SJCRH30 (cell line): ENCODE data around the gene GAL3ST3. TPM values are rescaled to one million over a fixed set of nuclear protein-coding genes. Genes with fewer than 3 reads are reported as not detected.
"Not testable (repeated sequence)": the region's sequence is repeated elsewhere in the genome, so short reads cannot be mapped to it uniquely, and the experiment has no call there.

Experiments
- DNase-seq, 2 experiments: peaks; one replicate each; pipeline ENCODE4 v3.0.0-alpha.2; 2015 to 2020
- H3K27ac ChIP-seq: fragments of 250-450 bp; sonication (Bioruptor Pico); 2 replicates; pipeline ENCODE4 v1.5.1; 2020; ENCODE audit warnings: mild to moderate bottlenecking, moderate library complexity
- H3K27me3 ChIP-seq: fragments of 250-450 bp; sonication (Bioruptor Pico); 2 replicates; pipeline ENCODE4 v1.5.1; 2020; ENCODE audit warnings: mild to moderate bottlenecking, moderate library complexity
- H3K36me3 ChIP-seq: fragments of 250-450 bp; sonication (Bioruptor Pico); 2 replicates; pipeline ENCODE4 v1.5.1; 2020; ENCODE audit warnings: mild to moderate bottlenecking, moderate library complexity
- H3K4me1 ChIP-seq: fragments of 250-450 bp; sonication (Bioruptor Pico); 2 replicates; pipeline ENCODE4 v1.5.1; 2020; ENCODE audit warnings: mild to moderate bottlenecking, moderate library complexity
- H3K4me3 ChIP-seq: fragments of 250-450 bp; sonication (Bioruptor Pico); 2 replicates; pipeline ENCODE4 v1.5.1; 2020; ENCODE audit warnings: mild to moderate bottlenecking, moderate library complexity
- H3K9me3 ChIP-seq: fragments of 250-450 bp; sonication (Bioruptor Pico); replicated peaks from 2 replicates; pipeline ENCODE4 v1.5.1; 2020; ENCODE audit warnings: mild to moderate bottlenecking, moderate library complexity
- total RNA-seq: library from RNA; depleted of rRNA; stranded (reverse); fragments of >200 nt; shearing (Covaris generic); gene quantifications from 2 replicates; pipeline ENCODE4 v1.2.3, GENCODE V29; 2014; rRNA removed

The GAL3ST3 gene
- not detected in 2 replicates for total RNA-seq

GRCh38 chr11:66048547-66049323 lies at the start of gene GAL3ST3:
GAL3ST3 (minus strand) TSS chr11:66049161; CDS start chr11:66045415, 3,746 bp downstream.
- Histone ChIP-seq H3K4me1 (peaks cover 11% of the 10 kb centered on the region), H3K27me3 (peaks cover 5% of the 10 kb centered on the region; the same call in 1 of the 2 replicates), H3K9me3 (no peaks in the 10 kb centered on the region), H3K4me3 (no peak within 1 kb of the TSS), H3K27ac (no peak within 1 kb of the TSS), H3K36me3 (peaks cover 5% of the 10 kb centered on the region; the same call in 1 of the 2 replicates)
- no peak for DNase-seq

GRCh38 chr11:66092125-66092524 lies 43.2 kb upstream of the GAL3ST3 start:
- H3K27me3 ChIP-seq, H3K9me3 ChIP-seq, H3K4me1 ChIP-seq, DNase-seq, H3K27ac ChIP-seq, H3K4me3 ChIP-seq, H3K36me3 ChIP-seq: not testable (repeated sequence)

- H3K36me3 ChIP-seq = no peaks in the 10 kb centered on the region; the same call in 1 of the 2 replicates
- H3K9me3 ChIP-seq = peaks cover 4% of the 10 kb centered on the region; the same call in 1 of the 2 replicates
- H3K27me3 ChIP-seq = no peaks in the 10 kb centered on the region
- no peak for DNase-seq
- no peak overlapping the region for H3K4me3 ChIP-seq
- H3K4me1 ChIP-seq = no peaks in the 10 kb centered on the region
- H3K27ac ChIP-seq = no peak overlapping the region
Observed at GRCh38 chr11:66090288-66090687, 41.3 kb upstream of the GAL3ST3 start.

- Histone ChIP-seq H3K9me3 (peaks cover 4% of the 10 kb centered on the region; the same call in 1 of the 2 replicates), H3K4me3 (no peak overlapping the region)
- no peak for DNase-seq
Observed at GRCh38 chr11:66089067-66089466, 40.1 kb upstream of the GAL3ST3 start.

GRCh38 chr11:66087148-66087908 lies 38.4 kb upstream of the GAL3ST3 start:
- no peak for DNase-seq
- Histone ChIP-seq H3K4me3 (no peak overlapping the region), H3K9me3 (no peaks in the 10 kb centered on the region), H3K36me3 (no peaks in the 10 kb centered on the region; the same call in 1 of the 2 replicates), H3K27ac (no peak overlapping the region), H3K27me3 (no peaks in the 10 kb centered on the region), H3K4me1 (peaks cover 21% of the 10 kb centered on the region)

More at GRCh38 chr11:66089067-66089466, 40.1 kb upstream of the GAL3ST3 start:
- Histone ChIP-seq H3K27ac (no peak overlapping the region), H3K36me3 (no peaks in the 10 kb centered on the region; the same call in 1 of the 2 replicates), H3K27me3 (no peaks in the 10 kb centered on the region), H3K4me1 (peaks cover 4% of the 10 kb centered on the region)

GRCh38 chr11:66084821-66085475 lies 36.0 kb upstream of the GAL3ST3 start:
- no peak for DNase-seq
- no peaks in the 10 kb centered on the region for H3K27me3 ChIP-seq
- no peak overlapping the region for H3K27ac ChIP-seq
- no peaks in the 10 kb centered on the region for H3K9me3 ChIP-seq
- no peaks in the 10 kb centered on the region; the same call in 1 of the 2 replicates for H3K36me3 ChIP-seq
- no peak overlapping the region for H3K4me3 ChIP-seq
- peaks cover 37% of the 10 kb centered on the region for H3K4me1 ChIP-seq

GRCh38 chr11:66083767-66084166 lies 34.8 kb upstream of the GAL3ST3 start:
- DNase-seq = no peak
- Histone ChIP-seq H3K27me3 (no peaks in the 10 kb centered on the region), H3K36me3 (no peaks in the 10 kb centered on the region), H3K9me3 (no peaks in the 10 kb centered on the region), H3K27ac (no peak overlapping the region; the same call in 1 of the 2 replicates), H3K4me1 (peaks cover 37% of the 10 kb centered on the region), H3K4me3 (no peak overlapping the region)

- Histone ChIP-seq H3K36me3 (no peaks in the 10 kb centered on the region), H3K4me3 (no peak overlapping the region), H3K4me1 (peaks cover 37% of the 10 kb centered on the region), H3K9me3 (no peaks in the 10 kb centered on the region), H3K27ac (no peak overlapping the region; the same call in 1 of the 2 replicates), H3K27me3 (no peaks in the 10 kb centered on the region)
- peak; percentile 65 to 88 for DNase-seq
Observed at GRCh38 chr11:66082946-66083698, 34.2 kb upstream of the GAL3ST3 start.

GRCh38 chr11:66081505-66081904 lies 32.5 kb upstream of the GAL3ST3 start:
- no peaks in the 10 kb centered on the region for H3K27me3 ChIP-seq
- H3K36me3 ChIP-seq = peaks cover 3% of the 10 kb centered on the region; the same call in 1 of the 2 replicates
- peak in 1 of 2 experiments; percentile 49 for DNase-seq
- H3K27ac ChIP-seq = no peak overlapping the region
- H3K9me3 ChIP-seq = no peaks in the 10 kb centered on the region
- peaks cover 37% of the 10 kb centered on the region for H3K4me1 ChIP-seq
- H3K4me3 ChIP-seq = no peak overlapping the region

- H3K36me3 ChIP-seq = peaks cover 6% of the 10 kb centered on the region; the same call in 1 of the 2 replicates
- H3K9me3 ChIP-seq = no peaks in the 10 kb centered on the region
- H3K4me3 ChIP-seq = no peak overlapping the region
- DNase-seq = peak; percentile 26 to 29
- no peaks in the 10 kb centered on the region for H3K27me3 ChIP-seq
- peaks cover 37% of the 10 kb centered on the region for H3K4me1 ChIP-seq
- 0 out of 2 replicates have a peak overlapping the region, but pooled peaks have one; percentile 1 for H3K27ac ChIP-seq
Observed at GRCh38 chr11:66080055-66080817, 31.3 kb upstream of the GAL3ST3 start.

GRCh38 chr11:66078949-66079348 lies 30.0 kb upstream of the GAL3ST3 start:
- DNase-seq = not testable (repeated sequence)

GRCh38 chr11:66077927-66078326 lies 29.0 kb upstream of the GAL3ST3 start:
- Histone ChIP-seq H3K4me1 (peaks cover 25% of the 10 kb centered on the region), H3K4me3 (no peak overlapping the region), H3K27ac (no peak overlapping the region), H3K36me3 (peaks cover 12% of the 10 kb centered on the region), H3K9me3 (no peaks in the 10 kb centered on the region), H3K27me3 (no peaks in the 10 kb centered on the region)
- DNase-seq = no peak

More at GRCh38 chr11:66078949-66079348, 30.0 kb upstream of the GAL3ST3 start:
- Histone ChIP-seq H3K4me1 (peaks cover 32% of the 10 kb centered on the region), H3K36me3 (peaks cover 10% of the 10 kb centered on the region)
- not testable (repeated sequence) for H3K27ac ChIP-seq, H3K4me3 ChIP-seq, H3K9me3 ChIP-seq, H3K27me3 ChIP-seq

GRCh38 chr11:66076561-66076960 lies 27.6 kb upstream of the GAL3ST3 start:
- no peak overlapping the region for H3K27ac ChIP-seq
- H3K27me3 ChIP-seq = no peaks in the 10 kb centered on the region
- H3K4me3 ChIP-seq = no peak overlapping the region
- peaks cover 13% of the 10 kb centered on the region for H3K36me3 ChIP-seq
- no peak for DNase-seq
- no peaks in the 10 kb centered on the region for H3K9me3 ChIP-seq
- peaks cover 12% of the 10 kb centered on the region for H3K4me1 ChIP-seq
